K562 (cell line): ENCODE measurements around the gene SUFU. TPM values are rescaled to one million over a fixed set of nuclear protein-coding genes. Genes with fewer than 3 reads are reported as not detected.

Source experiments
- CTBP1 ChIP-seq: fragments of 450-650 bp; IDR thresholded peaks from 2 replicates; pipeline ENCODE4 v1.6.1; 2016; ENCODE audit warnings: borderline replicate concordance
- DDX20 ChIP-seq: fragments of 450-650 bp; IDR thresholded peaks from 2 replicates; pipeline ENCODE4 v1.6.1; 2016; ENCODE audit warnings: missing genetic modification characterization, low read depth, mild to moderate bottlenecking, missing compliant biosample characterization, moderate library complexity
- MCM3 ChIP-seq: fragments of 450-650 bp; IDR thresholded peaks from 2 replicates; pipeline ENCODE4 v1.6.1; 2016
- MED1 ChIP-seq: sonication (generic); formaldehyde crosslinking; IDR thresholded peaks from 2 replicates; pipeline ENCODE4 v1.8.1; 2023; ENCODE audit warnings: missing genetic modification reagents, borderline replicate concordance
- SMARCB1 ChIP-seq: IDR thresholded peaks from 2 replicates; pipeline ENCODE4 v1.6.1; 2011; ENCODE audit warnings: improper control_type of control experiment, low read depth; ENCODE audit not compliant: insufficient read length
- SRF ChIP-seq, 2 experiments: fragments of 250-450, 450-650 bp in 1 of 2; sonication (Bioruptor Pico) in 1 of 2; sonication (generic) in 1 of 2; formaldehyde crosslinking; IDR thresholded peaks; 2 replicates each; pipeline versions ENCODE4 v1.5.0 to v1.5.1; 2020 to 2022; ENCODE audit warnings: mild to moderate bottlenecking in 1 of 2, missing genetic modification reagents in 1 of 2
- TAF1 ChIP-seq: IDR thresholded peaks from 2 replicates; pipeline ENCODE4 v1.6.1; 2011; ENCODE audit warnings: mild to moderate bottlenecking, low read length, moderate library complexity; ENCODE audit not compliant: insufficient read depth, control insufficient read depth, severe bottlenecking; ENCODE audit errors: extremely low read depth
- TAF7 ChIP-seq: fragments of 450-650 bp; IDR thresholded peaks from 2 replicates; pipeline ENCODE4 v1.6.1; 2016; ENCODE audit warnings: missing genetic modification characterization, missing compliant biosample characterization
- ZKSCAN3 ChIP-seq: fragments of 250-450 bp; sonication (Bioruptor Pico); IDR thresholded peaks from 2 replicates; pipeline ENCODE4 v1.4.0; 2020
- ZNF274 ChIP-seq: IDR thresholded peaks from 2 replicates; pipeline ENCODE4 v1.6.1; 2011; ENCODE audit warnings: low read depth, mild to moderate bottlenecking, low read length, moderate library complexity, borderline replicate concordance
- ZNF75A ChIP-seq: fragments of 450-650 bp; formaldehyde crosslinking; IDR thresholded peaks from 2 replicates; pipeline ENCODE4 v1.4.0; 2020; ENCODE audit warnings: mild to moderate bottlenecking
- polyA plus RNA-seq, 8 experiments: library from polyadenylated mRNA; depleted of rRNA in 4 of 8; stranded (reverse) in 5 of 8; unstranded in 3 of 8; fragments of >200 nt; fragmentation: Nextera tagmentation in 2 of 8; fragmentation: Illumina TruSeq in 1 of 8; extraction: Ambion mirVana in 2 of 8; extraction: Trizol in 1 of 8; gene quantifications; 2 replicates each; pipeline versions ENCODE4 v1.2.1 to v1.2.3, GENCODE V29; 2011 to 2014; ENCODE audit warnings: inconsistent platforms in 1 of 8, missing spikeins in 1 of 8
- total RNA-seq, 7 experiments: library from RNA; depleted of rRNA in 6 of 7; stranded (reverse); fragments of >200 nt in 6 of 7; fragmentation: Illumina TruSeq in 2 of 7; extraction: Trizol in 2 of 7; gene quantifications; 2 replicates each; pipeline versions ENCODE4 v1.2.1 to v1.2.3, GENCODE V29; 2011 to 2021; ENCODE audit warnings: low replicate concordance in 1 of 7
- TF ChIP-seq, protein P1 (sequence below): fragments of 450-650 bp; IDR thresholded peaks from 2 replicates; pipeline ENCODE4 v1.6.1; 2016; ENCODE audit warnings: mild to moderate bottlenecking, moderate library complexity
- TF ChIP-seq, protein P2 (sequence below): sonication (generic); formaldehyde crosslinking; IDR thresholded peaks from 2 replicates; pipeline ENCODE4 v1.8.1; 2023; ENCODE audit warnings: mild to moderate bottlenecking, missing genetic modification reagents
- TF ChIP-seq, protein P3 (sequence below): fragments of 250-450 bp; sonication (Bioruptor Pico); IDR thresholded peaks from 2 replicates; pipeline ENCODE4 v1.8.0; 2022; ENCODE audit warnings: inconsistent platforms, mild to moderate bottlenecking, moderate library complexity, borderline replicate concordance

The SUFU gene
- total and polyA plus RNA-seq, 9 of the 15 experiments (the other 6 are each of a cell fraction or from before 2014, with no cell fraction given), result 0.59 to 6.3 (median 0.82) TPM

DNA sequence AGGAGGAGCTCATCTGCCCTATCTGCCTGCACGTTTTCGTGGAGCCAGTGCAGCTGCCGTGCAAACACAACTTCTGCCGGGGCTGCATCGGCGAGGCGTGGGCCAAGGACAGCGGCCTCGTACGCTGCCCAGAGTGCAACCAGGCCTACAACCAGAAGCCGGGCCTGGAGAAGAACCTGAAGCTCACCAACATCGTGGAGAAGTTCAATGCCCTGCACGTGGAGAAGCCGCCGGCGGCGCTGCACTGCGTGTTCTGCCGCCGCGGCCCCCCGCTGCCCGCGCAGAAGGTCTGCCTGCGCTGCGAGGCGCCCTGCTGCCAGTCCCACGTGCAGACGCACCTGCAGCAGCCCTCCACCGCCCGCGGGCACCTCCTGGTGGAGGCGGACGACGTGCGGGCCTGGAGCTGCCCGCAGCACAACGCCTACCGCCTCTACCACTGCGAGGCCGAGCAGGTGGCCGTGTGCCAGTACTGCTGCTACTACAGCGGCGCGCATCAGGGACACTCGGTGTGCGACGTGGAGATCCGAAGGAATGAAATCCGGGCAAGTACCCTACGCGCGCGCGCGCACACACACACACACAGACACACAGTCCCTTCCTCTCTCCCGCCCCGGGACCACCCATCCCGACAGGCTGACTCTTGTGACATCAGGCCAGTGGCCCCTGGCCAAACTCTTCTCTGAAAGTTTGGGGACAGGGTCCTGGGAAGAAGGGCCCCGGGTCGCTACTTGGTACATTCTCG lies 141.0 kb downstream of the SUFU start (continued):
- TF ChIP-seq, protein P1, sequence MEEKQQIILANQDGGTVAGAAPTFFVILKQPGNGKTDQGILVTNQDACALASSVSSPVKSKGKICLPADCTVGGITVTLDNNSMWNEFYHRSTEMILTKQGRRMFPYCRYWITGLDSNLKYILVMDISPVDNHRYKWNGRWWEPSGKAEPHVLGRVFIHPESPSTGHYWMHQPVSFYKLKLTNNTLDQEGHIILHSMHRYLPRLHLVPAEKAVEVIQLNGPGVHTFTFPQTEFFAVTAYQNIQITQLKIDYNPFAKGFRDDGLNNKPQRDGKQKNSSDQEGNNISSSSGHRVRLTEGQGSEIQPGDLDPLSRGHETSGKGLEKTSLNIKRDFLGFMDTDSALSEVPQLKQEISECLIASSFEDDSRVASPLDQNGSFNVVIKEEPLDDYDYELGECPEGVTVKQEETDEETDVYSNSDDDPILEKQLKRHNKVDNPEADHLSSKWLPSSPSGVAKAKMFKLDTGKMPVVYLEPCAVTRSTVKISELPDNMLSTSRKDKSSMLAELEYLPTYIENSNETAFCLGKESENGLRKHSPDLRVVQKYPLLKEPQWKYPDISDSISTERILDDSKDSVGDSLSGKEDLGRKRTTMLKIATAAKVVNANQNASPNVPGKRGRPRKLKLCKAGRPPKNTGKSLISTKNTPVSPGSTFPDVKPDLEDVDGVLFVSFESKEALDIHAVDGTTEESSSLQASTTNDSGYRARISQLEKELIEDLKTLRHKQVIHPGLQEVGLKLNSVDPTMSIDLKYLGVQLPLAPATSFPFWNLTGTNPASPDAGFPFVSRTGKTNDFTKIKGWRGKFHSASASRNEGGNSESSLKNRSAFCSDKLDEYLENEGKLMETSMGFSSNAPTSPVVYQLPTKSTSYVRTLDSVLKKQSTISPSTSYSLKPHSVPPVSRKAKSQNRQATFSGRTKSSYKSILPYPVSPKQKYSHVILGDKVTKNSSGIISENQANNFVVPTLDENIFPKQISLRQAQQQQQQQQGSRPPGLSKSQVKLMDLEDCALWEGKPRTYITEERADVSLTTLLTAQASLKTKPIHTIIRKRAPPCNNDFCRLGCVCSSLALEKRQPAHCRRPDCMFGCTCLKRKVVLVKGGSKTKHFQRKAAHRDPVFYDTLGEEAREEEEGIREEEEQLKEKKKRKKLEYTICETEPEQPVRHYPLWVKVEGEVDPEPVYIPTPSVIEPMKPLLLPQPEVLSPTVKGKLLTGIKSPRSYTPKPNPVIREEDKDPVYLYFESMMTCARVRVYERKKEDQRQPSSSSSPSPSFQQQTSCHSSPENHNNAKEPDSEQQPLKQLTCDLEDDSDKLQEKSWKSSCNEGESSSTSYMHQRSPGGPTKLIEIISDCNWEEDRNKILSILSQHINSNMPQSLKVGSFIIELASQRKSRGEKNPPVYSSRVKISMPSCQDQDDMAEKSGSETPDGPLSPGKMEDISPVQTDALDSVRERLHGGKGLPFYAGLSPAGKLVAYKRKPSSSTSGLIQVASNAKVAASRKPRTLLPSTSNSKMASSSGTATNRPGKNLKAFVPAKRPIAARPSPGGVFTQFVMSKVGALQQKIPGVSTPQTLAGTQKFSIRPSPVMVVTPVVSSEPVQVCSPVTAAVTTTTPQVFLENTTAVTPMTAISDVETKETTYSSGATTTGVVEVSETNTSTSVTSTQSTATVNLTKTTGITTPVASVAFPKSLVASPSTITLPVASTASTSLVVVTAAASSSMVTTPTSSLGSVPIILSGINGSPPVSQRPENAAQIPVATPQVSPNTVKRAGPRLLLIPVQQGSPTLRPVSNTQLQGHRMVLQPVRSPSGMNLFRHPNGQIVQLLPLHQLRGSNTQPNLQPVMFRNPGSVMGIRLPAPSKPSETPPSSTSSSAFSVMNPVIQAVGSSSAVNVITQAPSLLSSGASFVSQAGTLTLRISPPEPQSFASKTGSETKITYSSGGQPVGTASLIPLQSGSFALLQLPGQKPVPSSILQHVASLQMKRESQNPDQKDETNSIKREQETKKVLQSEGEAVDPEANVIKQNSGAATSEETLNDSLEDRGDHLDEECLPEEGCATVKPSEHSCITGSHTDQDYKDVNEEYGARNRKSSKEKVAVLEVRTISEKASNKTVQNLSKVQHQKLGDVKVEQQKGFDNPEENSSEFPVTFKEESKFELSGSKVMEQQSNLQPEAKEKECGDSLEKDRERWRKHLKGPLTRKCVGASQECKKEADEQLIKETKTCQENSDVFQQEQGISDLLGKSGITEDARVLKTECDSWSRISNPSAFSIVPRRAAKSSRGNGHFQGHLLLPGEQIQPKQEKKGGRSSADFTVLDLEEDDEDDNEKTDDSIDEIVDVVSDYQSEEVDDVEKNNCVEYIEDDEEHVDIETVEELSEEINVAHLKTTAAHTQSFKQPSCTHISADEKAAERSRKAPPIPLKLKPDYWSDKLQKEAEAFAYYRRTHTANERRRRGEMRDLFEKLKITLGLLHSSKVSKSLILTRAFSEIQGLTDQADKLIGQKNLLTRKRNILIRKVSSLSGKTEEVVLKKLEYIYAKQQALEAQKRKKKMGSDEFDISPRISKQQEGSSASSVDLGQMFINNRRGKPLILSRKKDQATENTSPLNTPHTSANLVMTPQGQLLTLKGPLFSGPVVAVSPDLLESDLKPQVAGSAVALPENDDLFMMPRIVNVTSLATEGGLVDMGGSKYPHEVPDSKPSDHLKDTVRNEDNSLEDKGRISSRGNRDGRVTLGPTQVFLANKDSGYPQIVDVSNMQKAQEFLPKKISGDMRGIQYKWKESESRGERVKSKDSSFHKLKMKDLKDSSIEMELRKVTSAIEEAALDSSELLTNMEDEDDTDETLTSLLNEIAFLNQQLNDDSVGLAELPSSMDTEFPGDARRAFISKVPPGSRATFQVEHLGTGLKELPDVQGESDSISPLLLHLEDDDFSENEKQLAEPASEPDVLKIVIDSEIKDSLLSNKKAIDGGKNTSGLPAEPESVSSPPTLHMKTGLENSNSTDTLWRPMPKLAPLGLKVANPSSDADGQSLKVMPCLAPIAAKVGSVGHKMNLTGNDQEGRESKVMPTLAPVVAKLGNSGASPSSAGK, result peak; percentile 92
- TF ChIP-seq CTBP1, result peak; percentile 55; the same call in 1 of the 2 replicates
- no peak for TF ChIP-seq SMARCB1
- no peak for TF ChIP-seq MCM3
- TF ChIP-seq ZNF75A, result no peak
- no peak for TF ChIP-seq ZKSCAN3
- TF ChIP-seq ZNF274, result no peak
- no peak for TF ChIP-seq TAF7 (tag)
- TF ChIP-seq SRF (CRISPR knock-in tag; IDR thresholded peaks at IDR 0.05), result no peak
- TF ChIP-seq TAF1, result peak; percentile 23
- TF ChIP-seq MED1 (CRISPR knock-in tag), result no peak
- TF ChIP-seq, protein P2, sequence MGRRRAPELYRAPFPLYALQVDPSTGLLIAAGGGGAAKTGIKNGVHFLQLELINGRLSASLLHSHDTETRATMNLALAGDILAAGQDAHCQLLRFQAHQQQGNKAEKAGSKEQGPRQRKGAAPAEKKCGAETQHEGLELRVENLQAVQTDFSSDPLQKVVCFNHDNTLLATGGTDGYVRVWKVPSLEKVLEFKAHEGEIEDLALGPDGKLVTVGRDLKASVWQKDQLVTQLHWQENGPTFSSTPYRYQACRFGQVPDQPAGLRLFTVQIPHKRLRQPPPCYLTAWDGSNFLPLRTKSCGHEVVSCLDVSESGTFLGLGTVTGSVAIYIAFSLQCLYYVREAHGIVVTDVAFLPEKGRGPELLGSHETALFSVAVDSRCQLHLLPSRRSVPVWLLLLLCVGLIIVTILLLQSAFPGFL (CRISPR knock-in tag), result no peak
- TF ChIP-seq, protein P3, sequence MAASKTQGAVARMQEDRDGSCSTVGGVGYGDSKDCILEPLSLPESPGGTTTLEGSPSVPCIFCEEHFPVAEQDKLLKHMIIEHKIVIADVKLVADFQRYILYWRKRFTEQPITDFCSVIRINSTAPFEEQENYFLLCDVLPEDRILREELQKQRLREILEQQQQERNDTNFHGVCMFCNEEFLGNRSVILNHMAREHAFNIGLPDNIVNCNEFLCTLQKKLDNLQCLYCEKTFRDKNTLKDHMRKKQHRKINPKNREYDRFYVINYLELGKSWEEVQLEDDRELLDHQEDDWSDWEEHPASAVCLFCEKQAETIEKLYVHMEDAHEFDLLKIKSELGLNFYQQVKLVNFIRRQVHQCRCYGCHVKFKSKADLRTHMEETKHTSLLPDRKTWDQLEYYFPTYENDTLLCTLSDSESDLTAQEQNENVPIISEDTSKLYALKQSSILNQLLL (CRISPR knock-in tag), result no peak
- no peak for TF ChIP-seq DDX20 (tag)
